Endothelial cell (in vitro differentiated cells): ENCODE data around the gene SND1. TPM values are rescaled to one million over a fixed set of nuclear protein-coding genes. Genes with fewer than 3 reads are reported as not detected.

Source experiments
- DNase-seq: peaks from one replicate; pipeline ENCODE4 v3.0.0; 2021; ENCODE audit warnings: low spot score
- H3K27ac Mint-ChIP-seq: one replicate; pipeline ENCODE4 v1.8.0; 2021; ENCODE audit warnings: mixed read lengths, inconsistent platforms; ENCODE audit not compliant: unreplicated experiment
- H3K27me3 Mint-ChIP-seq: one replicate; pipeline ENCODE4 v1.8.0; 2021; ENCODE audit warnings: mild to moderate bottlenecking, moderate library complexity, mixed read lengths, inconsistent platforms; ENCODE audit not compliant: unreplicated experiment
- H3K36me3 Mint-ChIP-seq: one replicate; pipeline ENCODE4 v1.8.0; 2021; ENCODE audit warnings: mild to moderate bottlenecking, low read depth, mixed read lengths, inconsistent platforms; ENCODE audit not compliant: unreplicated experiment
- H3K4me1 Mint-ChIP-seq: one replicate; pipeline ENCODE4 v1.8.0; 2021; ENCODE audit warnings: mild to moderate bottlenecking, mixed read lengths, inconsistent platforms; ENCODE audit not compliant: unreplicated experiment
- H3K4me3 Mint-ChIP-seq: one replicate; pipeline ENCODE4 v1.8.0; 2021; ENCODE audit warnings: mild to moderate bottlenecking, mixed read lengths, inconsistent platforms; ENCODE audit not compliant: unreplicated experiment
- H3K9me3 Mint-ChIP-seq: one replicate; pipeline ENCODE4 v1.8.0; 2021; ENCODE audit warnings: mixed read lengths, inconsistent platforms; ENCODE audit not compliant: unreplicated experiment
- CTCF ChIP-seq: fragments of 200-600 bp; sonication (generic); IDR thresholded peaks from one replicate; pipeline ENCODE4 v1.5.0; 2021; ENCODE audit warnings: antibody characterized with exemption; ENCODE audit not compliant: unreplicated experiment
- total RNA-seq: library from RNA; stranded (reverse); fragmentation: NEBNext Ultra II Directional; extraction: Animal tissue kit (Norgen Biotek cat#: 25700); gene quantifications from one replicate; pipeline ENCODE4 v1.2.1, GENCODE V29; 2021; ENCODE audit not compliant: unreplicated experiment

The SND1 gene
- total RNA-seq, 1 donor from 2014 or later, result 375 TPM

- DNase-seq, result no peak
- no peak overlapping the region for H3K4me3 Mint-ChIP-seq
- H3K27me3 Mint-ChIP-seq, result no peaks in the 10 kb centered on the region
- no peaks in the 10 kb centered on the region for H3K4me1 Mint-ChIP-seq
- H3K27ac Mint-ChIP-seq, result no peak overlapping the region
- peaks cover 4% of the 10 kb centered on the region for H3K9me3 Mint-ChIP-seq
- no peaks in the 10 kb centered on the region for H3K36me3 Mint-ChIP-seq
- no peak for TF ChIP-seq CTCF
Observed at GRCh38 chr7:128125816-128126215, 473.8 kb downstream of the SND1 start.

GRCh38 chr7:128128401-128128800 lies 476.4 kb downstream of the SND1 start:
- no peak overlapping the region for H3K27ac Mint-ChIP-seq
- no peaks in the 10 kb centered on the region for H3K36me3 Mint-ChIP-seq
- H3K4me3 Mint-ChIP-seq, result no peak overlapping the region
- no peak for DNase-seq
- TF ChIP-seq CTCF, result no peak
- no peaks in the 10 kb centered on the region for H3K9me3 Mint-ChIP-seq
- H3K4me1 Mint-ChIP-seq, result no peaks in the 10 kb centered on the region
- peaks cover 2% of the 10 kb centered on the region for H3K27me3 Mint-ChIP-seq

GRCh38 chr7:128129224-128129864 lies 477.4 kb downstream of the SND1 start:
- peaks cover 6% of the 10 kb centered on the region for H3K4me1 Mint-ChIP-seq
- peaks cover 4% of the 10 kb centered on the region for H3K36me3 Mint-ChIP-seq
- H3K27ac Mint-ChIP-seq, result no peak overlapping the region
- TF ChIP-seq CTCF, result no peak
- H3K9me3 Mint-ChIP-seq, result no peaks in the 10 kb centered on the region
- H3K27me3 Mint-ChIP-seq, result peaks cover 2% of the 10 kb centered on the region
- no peak overlapping the region for H3K4me3 Mint-ChIP-seq
- DNase-seq, result no peak

GRCh38 chr7:128131115-128131514 lies 479.1 kb downstream of the SND1 start:
- peaks cover 10% of the 10 kb centered on the region for H3K36me3 Mint-ChIP-seq
- no peak for TF ChIP-seq CTCF
- H3K9me3 Mint-ChIP-seq, result no peaks in the 10 kb centered on the region
- no peak for DNase-seq
- peaks cover 15% of the 10 kb centered on the region for H3K4me1 Mint-ChIP-seq
- H3K27me3 Mint-ChIP-seq, result peaks cover 12% of the 10 kb centered on the region
- H3K4me3 Mint-ChIP-seq, result no peak overlapping the region
- no peak overlapping the region for H3K27ac Mint-ChIP-seq

- no peak for DNase-seq
- Mint-ChIP-seq H3K36me3 (peaks cover 10% of the 10 kb centered on the region), H3K4me3 (no peak overlapping the region)
Observed at GRCh38 chr7:128131731-128132130, 479.7 kb downstream of the SND1 start.

More at GRCh38 chr7:128131731-128132130, 479.7 kb downstream of the SND1 start:
- H3K27me3 Mint-ChIP-seq, result peaks cover 12% of the 10 kb centered on the region
- H3K4me1 Mint-ChIP-seq, result peaks cover 15% of the 10 kb centered on the region
- no peak overlapping the region for H3K27ac Mint-ChIP-seq
- no peaks in the 10 kb centered on the region for H3K9me3 Mint-ChIP-seq
- TF ChIP-seq CTCF, result no peak
